ENCODE results near the gene ZNF621.

GRCh38 chr3:40588406-40588805, 63.6 kb downstream of the ZNF621 start:
- TF ChIP-seq CTCF (conservative IDR thresholded peaks at IDR 0.05) (peak; percentile 29), ZFX (IDR thresholded peaks at IDR 0.05) (no peak)

Data from C4-2B (cell line).